ENCODE measurements around the gene PIEZO1.

DNA sequence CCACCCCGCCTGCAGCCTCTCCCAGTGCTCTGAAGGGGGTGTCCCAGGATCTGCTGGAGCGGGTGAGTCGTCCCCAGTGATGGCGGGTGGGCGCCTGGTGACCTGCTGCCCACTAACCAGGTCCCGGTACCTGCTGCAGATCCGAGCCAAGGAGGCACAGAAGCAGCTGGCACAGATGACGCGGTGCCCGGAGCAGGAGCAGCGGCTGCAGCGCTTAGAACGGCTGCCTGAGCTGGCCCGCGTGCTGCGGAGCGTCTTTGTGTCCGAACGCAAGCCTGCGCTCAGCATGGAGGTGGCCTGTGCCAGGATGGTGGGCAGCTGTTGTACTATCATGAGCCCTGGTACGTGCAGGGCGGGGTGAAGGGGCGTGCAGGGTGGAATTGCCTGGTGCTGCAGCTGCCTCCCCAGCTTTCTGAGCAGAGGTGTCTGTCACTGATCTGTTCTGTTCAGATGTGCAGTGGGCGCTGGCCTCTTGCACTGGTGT, 22.2 kb upstream of the PIEZO1 start:
- TF ChIP-seq, protein P1, sequence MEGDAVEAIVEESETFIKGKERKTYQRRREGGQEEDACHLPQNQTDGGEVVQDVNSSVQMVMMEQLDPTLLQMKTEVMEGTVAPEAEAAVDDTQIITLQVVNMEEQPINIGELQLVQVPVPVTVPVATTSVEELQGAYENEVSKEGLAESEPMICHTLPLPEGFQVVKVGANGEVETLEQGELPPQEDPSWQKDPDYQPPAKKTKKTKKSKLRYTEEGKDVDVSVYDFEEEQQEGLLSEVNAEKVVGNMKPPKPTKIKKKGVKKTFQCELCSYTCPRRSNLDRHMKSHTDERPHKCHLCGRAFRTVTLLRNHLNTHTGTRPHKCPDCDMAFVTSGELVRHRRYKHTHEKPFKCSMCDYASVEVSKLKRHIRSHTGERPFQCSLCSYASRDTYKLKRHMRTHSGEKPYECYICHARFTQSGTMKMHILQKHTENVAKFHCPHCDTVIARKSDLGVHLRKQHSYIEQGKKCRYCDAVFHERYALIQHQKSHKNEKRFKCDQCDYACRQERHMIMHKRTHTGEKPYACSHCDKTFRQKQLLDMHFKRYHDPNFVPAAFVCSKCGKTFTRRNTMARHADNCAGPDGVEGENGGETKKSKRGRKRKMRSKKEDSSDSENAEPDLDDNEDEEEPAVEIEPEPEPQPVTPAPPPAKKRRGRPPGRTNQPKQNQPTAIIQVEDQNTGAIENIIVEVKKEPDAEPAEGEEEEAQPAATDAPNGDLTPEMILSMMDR (conservative IDR thresholded peaks at IDR 0.05) = no peak
- TF ChIP-seq ZFX (IDR thresholded peaks at IDR 0.05) = no peak

Data from C4-2B (cell line).